GM12878 (cell line): ENCODE measurements around the gene MACROD2. TPM values are rescaled to one million over a fixed set of nuclear protein-coding genes. Genes with fewer than 3 reads are reported as not detected.

Experiments used
- ATAC-seq: fragments of 200-7000 bp; cut with Tn5 transposase; 3 replicates; pipeline ENCODE4 v1.9.1; 2020; ENCODE audit warnings: mild to moderate bottlenecking, moderate library complexity
- BruUV-seq: library from RNA; stranded (reverse); fragments of 400-500 nt; replicated peaks from 2 replicates; lab custom pipeline; 2021; lab: Mats Ljungman, UMichigan
- CTCF ChIA-PET: fragments of 300-600 bp; sonication (Branson Sonifier 250); formaldehyde crosslinking; extraction: SDS; loops from one replicate; lab custom pipeline; 2021; ENCODE audit warnings: inconsistent platforms; lab: Yijun Ruan, JAX
- POLR2A ChIA-PET: fragments of 350-600 bp; formaldehyde crosslinking; extraction: SDS; loops from one replicate; lab custom pipeline; 2021; ENCODE audit warnings: inconsistent platforms; lab: Charles Lee
- RAD21 ChIA-PET: fragments of 300-600 bp; sonication (Branson Sonifier 250); formaldehyde crosslinking; loops from one replicate; lab custom pipeline; 2023; ENCODE audit warnings: antibody characterized with exemption; ENCODE audit not compliant: unreplicated experiment; lab: Charles Lee
- SMC1A ChIA-PET: fragments of 300-600 bp; sonication (Branson Sonifier 250); formaldehyde crosslinking; loops from one replicate; lab custom pipeline; 2023; ENCODE audit not compliant: unreplicated experiment, uncharacterized antibody; lab: Charles Lee
- DNase-seq: peaks from one replicate; pipeline ENCODE4 v3.0.0-alpha.2; 2011; ENCODE audit warnings: low read depth, low spot score
- FAIRE-seq: peaks from 3 replicates; lab custom pipeline; 2011; peaks lifted over from hg19 to GRCh38; lab: Jason Lieb, UNC
- H2AFZ ChIP-seq: 2 replicates; pipeline ENCODE4 v1.6.0; 2011; ENCODE audit warnings: low read depth, low read length, control low read depth; ENCODE audit not compliant: control insufficient read depth
- H3K27ac ChIP-seq: 2 replicates; pipeline ENCODE4 v1.5.1; 2011; ENCODE audit warnings: control low read depth; ENCODE audit not compliant: control insufficient read depth, insufficient read depth
- H3K27me3 ChIP-seq, 2 experiments: replicated peaks in 1 of 2; 2 replicates each; pipeline versions ENCODE4 v1.6.0 to v1.6.1; 2011; ENCODE audit warnings: low read length in 1 of 2; ENCODE audit not compliant: control insufficient read depth in 2 of 2, insufficient read depth in 2 of 2
- H3K36me3 ChIP-seq, 2 experiments: 2 replicates each; pipeline ENCODE4 v1.5.1; 2011; ENCODE audit warnings: low read length in 1 of 2; ENCODE audit not compliant: control insufficient read depth in 2 of 2, insufficient read depth in 2 of 2
- H3K4me1 ChIP-seq: 2 replicates; pipeline ENCODE4 v1.6.1; 2011; ENCODE audit warnings: mild to moderate bottlenecking, low read length, moderate library complexity, mixed read lengths; ENCODE audit not compliant: control insufficient read depth, insufficient read depth
- H3K4me2 ChIP-seq: 2 replicates; pipeline ENCODE4 v1.6.0; 2011; ENCODE audit warnings: control low read depth; ENCODE audit not compliant: control insufficient read depth, insufficient read depth
- H3K4me3 ChIP-seq: fragments of 200-600 bp; sonication (generic); 2 replicates; pipeline ENCODE4 v1.5.1; 2016
- H3K79me2 ChIP-seq: 2 replicates; pipeline ENCODE4 v1.6.0; 2011; ENCODE audit warnings: low read length; ENCODE audit not compliant: control insufficient read depth, insufficient read depth
- H3K9ac ChIP-seq: 2 replicates; pipeline ENCODE4 v1.8.0; 2011; ENCODE audit warnings: low read length, control low read depth, mixed read lengths; ENCODE audit not compliant: control insufficient read depth, insufficient read depth
- H3K9me3 ChIP-seq: replicated peaks from 3 replicates; pipeline ENCODE4 v1.5.1; 2011; ENCODE audit warnings: mild to moderate bottlenecking, low read length; ENCODE audit not compliant: control insufficient read depth, insufficient read depth
- H4K20me1 ChIP-seq: 2 replicates; pipeline ENCODE4 v1.6.0; 2011; ENCODE audit not compliant: control insufficient read depth, insufficient read depth
- CREM ChIP-seq: IDR thresholded peaks from 2 replicates; pipeline ENCODE4 v1.6.1; 2014; ENCODE audit warnings: antibody characterized with exemption, low read depth
- ELK1 ChIP-seq: IDR thresholded peaks from 2 replicates; pipeline ENCODE4 v1.6.1; 2012; ENCODE audit warnings: low read depth, low read length, improper control_type of control experiment
- EP300 ChIP-seq, 2 experiments: fragments of 150-350 bp in 1 of 2; IDR thresholded peaks; 2 replicates each; pipeline ENCODE4 v1.6.1; 2011 to 2012; ENCODE audit warnings: low read depth in 2 of 2, low read length in 2 of 2, borderline replicate concordance in 1 of 2, improper control_type of control experiment in 1 of 2, inconsistent platforms in 1 of 2; ENCODE audit not compliant: control insufficient read depth in 1 of 2
- FOXK2 ChIP-seq: fragments of 450-650 bp; IDR thresholded peaks from 2 replicates; pipeline ENCODE4 v1.6.1; 2017; ENCODE audit warnings: mild to moderate bottlenecking, moderate library complexity
- HCFC1 ChIP-seq: fragments of 150-350 bp; IDR thresholded peaks from 2 replicates; pipeline ENCODE4 v1.6.1; 2014; ENCODE audit warnings: low read length
- IRF3 ChIP-seq: fragments of 450-650 bp; IDR thresholded peaks from 2 replicates; pipeline ENCODE4 v1.6.1; 2014; ENCODE audit warnings: mild to moderate bottlenecking
- POLR2A ChIP-seq: IDR thresholded peaks from 2 replicates; pipeline ENCODE4 v1.6.1; 2011; ENCODE audit warnings: low read depth, mild to moderate bottlenecking, low read length
- PRDM15 ChIP-seq: fragments of 450-650 bp; formaldehyde crosslinking; IDR thresholded peaks from 2 replicates; pipeline ENCODE4 v1.4.0; 2020; ENCODE audit warnings: mild to moderate bottlenecking, moderate library complexity
- SKIL ChIP-seq: fragments of 450-650 bp; IDR thresholded peaks from 2 replicates; pipeline ENCODE4 v1.6.1; 2017; ENCODE audit warnings: mild to moderate bottlenecking, low read depth, inconsistent platforms; ENCODE audit not compliant: poor library complexity, severe bottlenecking
- USF2 ChIP-seq: IDR thresholded peaks from 2 replicates; pipeline ENCODE4 v1.6.1; 2011; ENCODE audit warnings: low read depth, low read length, improper control_type of control experiment, borderline replicate concordance
- ZBED1 ChIP-seq: IDR thresholded peaks from 2 replicates; pipeline ENCODE4 v1.6.1; 2016; ENCODE audit warnings: borderline replicate concordance
- ZNF217 ChIP-seq: fragments of 450-650 bp; IDR thresholded peaks from 2 replicates; pipeline ENCODE4 v1.6.1; 2017; ENCODE audit warnings: antibody characterized with exemption, mild to moderate bottlenecking
- ZSCAN29 ChIP-seq: fragments of 450-650 bp; IDR thresholded peaks from 2 replicates; pipeline ENCODE4 v1.6.1; 2017; ENCODE audit warnings: mild to moderate bottlenecking, moderate library complexity
- WGBS: methylation state at CpG from one replicate; pipeline ENCODE4 v1.1.6; 2016; ENCODE audit warnings: low lambda C conversion rate; ENCODE audit not compliant: insufficient replicate concordance, insufficient coverage; ENCODE audit errors: missing lambda C conversion rate; 5-methylcytosine and 5-hydroxymethylcytosine counted together
- in situ Hi-C: fragments of 300-500 bp; cut with MboI; formaldehyde crosslinking; loops from 9 replicates; pipeline ENCODE4 v1.14.3; 2018; ENCODE audit warnings: mixed read lengths
- intact Hi-C: fragments of 100-400 bp; cut with micrococcal nuclease; formaldehyde crosslinking; loops from one replicate; pipeline ENCODE4 v1.14.2; 2022; ENCODE audit not compliant: unreplicated experiment
- polyA plus RNA-seq, 11 experiments: library from polyadenylated mRNA; depleted of rRNA in 4 of 11; unstranded in 6 of 11; stranded (reverse) in 5 of 11; fragments of >200 nt; fragmentation: Nextera tagmentation in 4 of 11; fragmentation: Illumina TruSeq in 1 of 11; extraction: Ambion mirVana in 4 of 11; extraction: Trizol in 1 of 11; gene quantifications; 1 replicate in 1 of 11; 2 replicates in 10 of 11; pipeline versions ENCODE4 v1.2.1 to v1.2.3, GENCODE V29; 2011 to 2016; ENCODE audit warnings: inconsistent platforms in 2 of 11, missing spikeins in 2 of 11, low read depth in 1 of 11
- total RNA-seq, 4 experiments: library from RNA; depleted of rRNA in 3 of 4; stranded (reverse); fragments of >200 nt in 3 of 4; fragmentation: Illumina TruSeq in 1 of 4; extraction: Trizol in 1 of 4; gene quantifications; 2 replicates each; pipeline versions ENCODE4 v1.2.1 to v1.2.3, GENCODE V29; 2013 to 2021

MACROD2 gene
- total and polyA plus RNA-seq, 10 of the 15 experiments (the other 5 are each of a cell fraction or from before 2014, with no cell fraction given): 1.1 to 21.5 (median 2.2) TPM

GRCh38 chr20:15756754-15757115 lies 1761.4 kb downstream of the MACROD2 start:
- FAIRE-seq: no peak
- H3K27ac ChIP-seq: no peak overlapping the region
- 0 out of 4 replicates have a peak, but pooled peaks cover 0 to 3% of the 10 kb centered on the region in 2 experiments for H3K27me3 ChIP-seq
- WGBS: 12% methylated on average over 2 of the region's 2 CpGs
- DNase-seq: no peak
- H2AFZ ChIP-seq: no peak overlapping the region
- BruUV-seq: no TSS peak
- no peaks in the 10 kb centered on the region for H4K20me1 ChIP-seq
- ChIA-PET CTCF (no interaction called here), RAD21 (no interaction called here), SMC1A (no interaction called here), POLR2A (no interaction called here)
- no peaks in the 10 kb centered on the region for H3K4me1 ChIP-seq
- H3K9me3 ChIP-seq: no peaks in the 10 kb centered on the region; the same call in 2 of the 3 replicates
- H3K36me3 ChIP-seq: no peaks in the 10 kb centered on the region
- no peak overlapping the region for H3K4me2 ChIP-seq
- in situ Hi-C loops: no loop called here
- no peak overlapping the region for H3K4me3 ChIP-seq
- no peak for ATAC-seq
- intact Hi-C loops: no loop called here
- H3K79me2 ChIP-seq: no peaks in the 10 kb centered on the region
- no peak overlapping the region for H3K9ac ChIP-seq
- no peak for TF ChIP-seq SKIL
- TF ChIP-seq PRDM15 (CRISPR knock-in tag): no peak
- no peak for TF ChIP-seq HCFC1
- TF ChIP-seq IRF3: no peak
- TF ChIP-seq USF2: no peak
- no peak for TF ChIP-seq ZNF217
- TF ChIP-seq ZBED1: no peak
- no peak for TF ChIP-seq CREM
- no peak for TF ChIP-seq FOXK2
- no peak for TF ChIP-seq POLR2A
- no peak for TF ChIP-seq ELK1
- TF ChIP-seq ZSCAN29: no peak
- no peak for TF ChIP-seq EP300 (IDR thresholded peaks at IDR 0.05; ENCODE audit: borderline replicate concordance in 1 of 2, control insufficient read depth in 1 of 2, low read depth in 2 of 2, low read length in 2 of 2)
